ENCODE data around the gene STIM2.

The STIM2 gene

DNA sequence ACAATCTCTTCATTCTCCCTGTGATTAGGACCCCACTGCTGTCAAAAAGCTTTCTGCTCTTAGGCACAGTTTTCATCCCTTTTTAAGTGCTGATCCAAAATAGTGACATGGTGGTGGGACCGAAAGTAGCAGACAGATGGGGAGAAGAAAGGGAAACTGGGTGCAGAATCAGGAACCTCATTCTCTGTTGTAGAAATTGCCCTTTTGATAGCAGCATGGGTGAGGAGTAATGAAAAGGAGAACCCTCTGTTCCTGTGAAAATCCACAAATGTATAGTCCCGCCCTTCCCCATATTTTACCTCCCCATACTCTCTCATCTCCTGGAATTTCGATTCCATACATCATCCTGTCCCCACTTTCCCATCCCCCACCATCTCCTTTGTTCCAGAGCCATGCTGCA, 126.5 kb downstream of the STIM2 start:
- no peak overlapping the region for H3K27ac ChIP-seq (ENCODE audit: low read depth, low read length)
- 93% methylated on average over 3 of the region's 3 CpGs for WGBS

DNA sequence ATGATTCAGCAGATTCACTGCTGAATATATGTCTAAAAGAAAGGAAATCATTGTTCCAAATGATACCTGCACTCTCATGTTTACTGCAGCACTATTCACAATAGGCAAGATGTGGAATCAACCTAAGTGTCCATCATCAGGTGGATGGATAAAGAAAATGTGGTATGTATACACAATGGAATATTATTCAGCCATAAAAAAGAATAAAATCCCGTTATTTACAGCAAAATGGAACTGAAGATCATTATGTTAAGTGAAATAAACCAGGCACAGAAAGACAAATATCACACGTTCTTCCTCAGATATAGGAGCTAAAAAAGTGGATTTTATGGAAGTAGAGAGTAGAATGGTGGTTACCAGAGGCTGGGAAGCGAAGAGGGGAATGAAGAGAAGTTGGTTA, 130.4 kb downstream of the STIM2 start:
- H3K4me3 ChIP-seq (ENCODE audit: low read length) = no peak overlapping the region
- H3K9ac ChIP-seq (ENCODE audit: low read depth, low read length) = no peak overlapping the region
- H3K36me3 ChIP-seq (ENCODE audit: insufficient read depth, low read length) = 0 out of 2 replicates have a peak, but pooled peaks cover 5% of the 10 kb centered on the region
- H3K27me3 ChIP-seq (ENCODE audit: insufficient read depth, low read length) = no peaks in the 10 kb centered on the region
- H3K27ac ChIP-seq (ENCODE audit: low read depth, low read length) = no peak overlapping the region
- 85% methylated on average over 3 of the region's 3 CpGs for WGBS
- H3K9me3 ChIP-seq (ENCODE audit: insufficient read depth, low read depth, low read length) = no peaks in the 10 kb centered on the region
- H3K4me1 ChIP-seq (ENCODE audit: insufficient read depth, low read length) = peaks cover 35% of the 10 kb centered on the region

More for the DNA sequence above, 126.5 kb downstream of the STIM2 start:
- no peak overlapping the region for H3K9ac ChIP-seq (ENCODE audit: low read depth, low read length)
- H3K36me3 ChIP-seq (ENCODE audit: insufficient read depth, low read length) = no peaks in the 10 kb centered on the region
- H3K27me3 ChIP-seq (ENCODE audit: insufficient read depth, low read length) = no peaks in the 10 kb centered on the region
- H3K9me3 ChIP-seq (ENCODE audit: insufficient read depth, low read depth, low read length) = no peaks in the 10 kb centered on the region
- H3K4me1 ChIP-seq (ENCODE audit: insufficient read depth, low read length) = peaks cover 12% of the 10 kb centered on the region
- no peak overlapping the region for H3K4me3 ChIP-seq (ENCODE audit: low read length)

DNA sequence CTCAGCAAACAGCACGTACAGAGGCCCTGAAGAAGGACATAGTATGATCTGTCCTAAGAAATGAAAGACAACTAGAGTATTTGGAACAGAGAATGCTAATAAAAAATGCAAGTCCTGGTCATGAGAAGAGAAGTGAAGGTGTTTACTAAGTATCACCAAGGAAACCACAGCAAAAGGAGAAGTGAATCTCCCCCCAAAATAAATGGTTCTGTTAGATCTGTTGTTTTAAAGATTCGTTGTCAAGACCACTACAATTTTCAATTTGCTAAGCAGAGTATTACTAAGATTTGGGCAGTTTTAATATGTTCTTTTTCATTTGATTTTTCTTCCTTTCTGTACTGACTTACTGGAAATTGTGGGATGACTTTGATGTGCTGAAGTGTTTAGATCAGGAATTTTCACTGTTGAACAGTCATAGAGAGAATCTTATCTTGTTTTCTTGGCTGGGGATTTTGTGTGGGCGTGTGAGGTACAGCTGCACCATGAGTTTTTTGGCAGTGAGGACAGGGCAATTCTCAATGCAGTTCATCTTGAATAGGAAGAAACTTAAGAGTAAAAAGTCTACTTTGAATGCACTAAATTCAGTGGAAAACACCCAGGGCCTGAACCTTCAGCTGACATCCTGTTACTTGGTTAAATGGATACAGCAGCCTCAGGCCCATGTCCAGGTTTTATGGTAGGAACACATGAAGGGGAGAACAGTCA, 132.2 kb downstream of the STIM2 start:
- Histone ChIP-seq H3K9ac (ENCODE audit: low read depth, low read length) (no peak overlapping the region), H3K27ac (ENCODE audit: low read depth, low read length) (no peak overlapping the region), H3K4me3 (ENCODE audit: low read length) (no peak overlapping the region), H3K4me1 (ENCODE audit: insufficient read depth, low read length) (peaks cover 23% of the 10 kb centered on the region), H3K9me3 (ENCODE audit: insufficient read depth, low read depth, low read length) (no peaks in the 10 kb centered on the region), H3K36me3 (ENCODE audit: insufficient read depth, low read length) (0 out of 2 replicates have a peak, but pooled peaks cover 5% of the 10 kb centered on the region), H3K27me3 (ENCODE audit: insufficient read depth, low read length) (no peaks in the 10 kb centered on the region)
- WGBS = 89% methylated on average over 2 of the region's 3 CpGs

DNA sequence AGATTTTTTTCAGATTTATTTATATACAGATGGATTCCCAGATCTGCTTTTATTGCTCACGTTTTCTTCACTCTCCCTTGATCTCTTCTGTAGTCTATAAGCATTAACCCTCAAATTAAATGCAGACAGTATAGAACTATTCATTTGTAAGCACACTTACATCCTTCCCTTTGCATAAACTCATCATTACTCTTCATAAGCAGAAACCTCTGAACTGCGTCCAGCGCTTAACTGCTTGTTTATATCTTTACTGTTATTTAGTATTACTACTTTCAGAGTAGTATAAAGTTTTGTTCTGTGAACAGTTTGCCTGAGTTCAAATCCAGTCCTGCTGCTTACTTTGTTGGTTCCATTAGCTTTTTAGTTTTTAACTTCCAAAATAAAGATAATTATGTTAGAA, 132.9 kb downstream of the STIM2 start:
- Histone ChIP-seq H3K4me1 (ENCODE audit: insufficient read depth, low read length) (peaks cover 23% of the 10 kb centered on the region), H3K9me3 (ENCODE audit: insufficient read depth, low read depth, low read length) (no peaks in the 10 kb centered on the region), H3K9ac (ENCODE audit: low read depth, low read length) (no peak overlapping the region), H3K36me3 (ENCODE audit: insufficient read depth, low read length) (0 out of 2 replicates have a peak, but pooled peaks cover 5% of the 10 kb centered on the region), H3K27me3 (ENCODE audit: insufficient read depth, low read length) (no peaks in the 10 kb centered on the region), H3K27ac (ENCODE audit: low read depth, low read length) (no peak overlapping the region), H3K4me3 (ENCODE audit: low read length) (no peak overlapping the region)
- WGBS = 86% methylated on average over 1 of the region's 3 CpGs

- H3K4me3 ChIP-seq (ENCODE audit: low read length) = no peak overlapping the region
- WGBS = 84% methylated on average over 3 of the region's 3 CpGs
- H3K27me3 ChIP-seq (ENCODE audit: insufficient read depth, low read length) = no peaks in the 10 kb centered on the region
- H3K27ac ChIP-seq (ENCODE audit: low read depth, low read length) = no peak overlapping the region
- H3K9ac ChIP-seq (ENCODE audit: low read depth, low read length) = no peak overlapping the region
- no peaks in the 10 kb centered on the region for H3K9me3 ChIP-seq (ENCODE audit: insufficient read depth, low read depth, low read length)
- H3K36me3 ChIP-seq (ENCODE audit: insufficient read depth, low read length) = 0 out of 2 replicates have a peak, but pooled peaks cover 5% of the 10 kb centered on the region
- H3K4me1 ChIP-seq (ENCODE audit: insufficient read depth, low read length) = peaks cover 23% of the 10 kb centered on the region
These were observed 133.3 kb downstream of the STIM2 start for GRCh38 chr4:26993967-26994366.

- Histone ChIP-seq H3K4me1 (ENCODE audit: insufficient read depth, low read length) (peaks cover 23% of the 10 kb centered on the region), H3K9me3 (ENCODE audit: insufficient read depth, low read depth, low read length) (no peaks in the 10 kb centered on the region), H3K4me3 (ENCODE audit: low read length) (no peak overlapping the region), H3K27ac (ENCODE audit: low read depth, low read length) (no peak overlapping the region), H3K36me3 (ENCODE audit: insufficient read depth, low read length) (0 out of 2 replicates have a peak, but pooled peaks cover 5% of the 10 kb centered on the region), H3K9ac (ENCODE audit: low read depth, low read length) (no peak overlapping the region), H3K27me3 (ENCODE audit: insufficient read depth, low read length) (no peaks in the 10 kb centered on the region)
- WGBS = 50% methylated on average over 1 of the region's 2 CpGs
These were observed 134.7 kb downstream of the STIM2 start for GRCh38 chr4:26995316-26995715.

- Histone ChIP-seq H3K36me3 (ENCODE audit: insufficient read depth, low read length) (0 out of 2 replicates have a peak, but pooled peaks cover 5% of the 10 kb centered on the region), H3K9ac (ENCODE audit: low read depth, low read length) (no peak overlapping the region), H3K9me3 (ENCODE audit: insufficient read depth, low read depth, low read length) (no peaks in the 10 kb centered on the region), H3K27me3 (ENCODE audit: insufficient read depth, low read length) (no peaks in the 10 kb centered on the region), H3K27ac (ENCODE audit: low read depth, low read length) (no peak overlapping the region), H3K4me3 (ENCODE audit: low read length) (no peak overlapping the region), H3K4me1 (ENCODE audit: insufficient read depth, low read length) (peaks cover 23% of the 10 kb centered on the region)
These were observed 136.1 kb downstream of the STIM2 start for GRCh38 chr4:26996745-26997144.

DNA sequence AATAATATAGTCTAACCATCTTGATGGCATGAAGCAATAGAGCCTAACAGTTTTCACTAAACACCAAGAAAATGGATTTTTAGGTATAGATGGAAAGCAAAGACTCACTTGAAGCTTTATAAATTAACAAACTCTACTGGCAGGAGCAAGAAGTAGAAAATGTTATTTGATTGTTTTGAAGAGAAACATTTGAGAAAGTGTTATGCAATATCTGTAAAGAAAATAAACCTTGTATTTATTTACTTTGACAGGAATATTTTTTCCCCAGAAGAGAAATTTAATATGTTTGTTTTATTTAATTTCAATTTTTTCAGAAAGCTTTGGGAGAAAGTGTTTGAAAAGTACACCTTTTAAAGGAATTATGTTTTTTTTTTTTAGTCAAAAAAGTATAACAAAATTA, 139.0 kb downstream of the STIM2 start:
- Histone ChIP-seq H3K27me3 (ENCODE audit: insufficient read depth, low read length) (no peaks in the 10 kb centered on the region), H3K36me3 (ENCODE audit: insufficient read depth, low read length) (0 out of 2 replicates have a peak, but pooled peaks cover 5% of the 10 kb centered on the region), H3K27ac (ENCODE audit: low read depth, low read length) (no peak overlapping the region), H3K4me1 (ENCODE audit: insufficient read depth, low read length) (peaks cover 19% of the 10 kb centered on the region), H3K4me3 (ENCODE audit: low read length) (no peak overlapping the region), H3K9me3 (ENCODE audit: insufficient read depth, low read depth, low read length) (no peaks in the 10 kb centered on the region), H3K9ac (ENCODE audit: low read depth, low read length) (no peak overlapping the region)

GRCh38 chr4:27000122-27000521, 139.5 kb downstream of the STIM2 start:
- 95% methylated on average over 2 of the region's 2 CpGs for WGBS
- Histone ChIP-seq H3K4me1 (ENCODE audit: insufficient read depth, low read length) (peaks cover 15% of the 10 kb centered on the region), H3K36me3 (ENCODE audit: insufficient read depth, low read length) (0 out of 2 replicates have a peak, but pooled peaks cover 5% of the 10 kb centered on the region), H3K27ac (ENCODE audit: low read depth, low read length) (no peak overlapping the region), H3K27me3 (ENCODE audit: insufficient read depth, low read length) (no peaks in the 10 kb centered on the region), H3K9ac (ENCODE audit: low read depth, low read length) (no peak overlapping the region), H3K4me3 (ENCODE audit: low read length) (no peak overlapping the region), H3K9me3 (ENCODE audit: insufficient read depth, low read depth, low read length) (no peaks in the 10 kb centered on the region)

GRCh38 chr4:27000820-27001219, 140.2 kb downstream of the STIM2 start:
- Histone ChIP-seq H3K27me3 (ENCODE audit: insufficient read depth, low read length) (no peaks in the 10 kb centered on the region), H3K4me1 (ENCODE audit: insufficient read depth, low read length) (peaks cover 10% of the 10 kb centered on the region; the same call in 1 of the 2 replicates), H3K27ac (ENCODE audit: low read depth, low read length) (no peak overlapping the region), H3K36me3 (ENCODE audit: insufficient read depth, low read length) (no peaks in the 10 kb centered on the region), H3K9me3 (ENCODE audit: insufficient read depth, low read depth, low read length) (no peaks in the 10 kb centered on the region), H3K9ac (ENCODE audit: low read depth, low read length) (no peak overlapping the region), H3K4me3 (ENCODE audit: low read length) (no peak overlapping the region)
- WGBS = 100% methylated on average over 1 of the region's 1 CpG

- Histone ChIP-seq H3K4me3 (ENCODE audit: low read length) (no peak overlapping the region), H3K27ac (ENCODE audit: low read depth, low read length) (no peak overlapping the region), H3K4me1 (ENCODE audit: insufficient read depth, low read length) (peaks cover 10% of the 10 kb centered on the region; the same call in 1 of the 2 replicates), H3K9ac (ENCODE audit: low read depth, low read length) (no peak overlapping the region), H3K36me3 (ENCODE audit: insufficient read depth, low read length) (no peaks in the 10 kb centered on the region), H3K9me3 (ENCODE audit: insufficient read depth, low read depth, low read length) (no peaks in the 10 kb centered on the region), H3K27me3 (ENCODE audit: insufficient read depth, low read length) (no peaks in the 10 kb centered on the region)
- WGBS = 88% methylated on average over 3 of the region's 4 CpGs
These were observed 140.9 kb downstream of the STIM2 start for GRCh38 chr4:27001398-27002164.

All from HUES64 (cell line).